ENCODE results near the gene COL23A1.
A peak's percentile ranks its signal among the peaks of the same experiment; 100 is the strongest.
"Not testable (repeated sequence)": the region's sequence is repeated elsewhere in the genome, so short reads cannot be mapped to it uniquely, and the experiment has no call there.

COL23A1 gene

DNA sequence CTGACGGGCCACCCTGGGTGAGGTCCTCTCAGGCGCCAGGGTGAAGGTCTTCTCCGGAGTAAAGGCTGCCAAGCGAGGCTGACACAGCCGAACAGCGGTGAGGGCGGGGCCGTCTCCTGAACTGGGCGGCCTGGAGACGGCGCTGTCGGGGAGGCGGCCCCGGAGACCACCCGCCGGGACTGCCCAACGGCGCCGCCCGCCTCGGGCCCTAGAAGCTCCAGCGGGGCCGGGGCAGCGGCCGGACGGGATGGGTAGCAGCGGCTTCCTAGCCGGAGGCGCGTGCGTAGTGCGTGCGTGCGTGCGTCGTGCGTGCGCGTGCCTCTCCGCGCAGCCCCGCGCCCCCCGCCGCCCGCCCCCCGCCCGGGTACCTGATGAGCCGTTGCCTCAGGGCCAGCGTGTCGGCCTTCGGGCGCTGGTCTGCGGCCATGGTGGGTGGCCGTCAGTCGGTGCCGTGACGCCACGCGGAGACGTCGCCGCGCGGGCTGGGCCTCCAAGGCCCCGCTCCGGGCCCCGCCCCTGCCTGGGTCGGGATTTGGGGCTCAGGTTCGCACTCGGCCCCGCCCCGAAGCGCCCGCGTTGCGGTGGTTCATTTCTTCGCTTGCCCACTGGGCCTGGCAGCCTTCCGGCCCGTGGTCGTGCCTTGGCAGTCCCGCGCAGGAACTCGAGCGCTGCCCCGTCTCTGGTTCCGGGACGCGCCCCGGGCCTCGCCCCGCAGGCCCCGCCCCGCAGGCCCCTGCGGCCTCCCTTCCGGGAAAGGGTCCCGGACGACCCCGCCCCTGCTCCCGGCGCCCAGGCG lies 357.9 kb downstream of the COL23A1 start, which contains the start of gene PHYKPL:
Gene PHYKPL, minus strand, starts transcription at position 679 of the 796 bp plus-strand sequence. Its CDS starts 252 bp downstream, at position 427.
- peak; percentile 76 for DNase-seq

DNA sequence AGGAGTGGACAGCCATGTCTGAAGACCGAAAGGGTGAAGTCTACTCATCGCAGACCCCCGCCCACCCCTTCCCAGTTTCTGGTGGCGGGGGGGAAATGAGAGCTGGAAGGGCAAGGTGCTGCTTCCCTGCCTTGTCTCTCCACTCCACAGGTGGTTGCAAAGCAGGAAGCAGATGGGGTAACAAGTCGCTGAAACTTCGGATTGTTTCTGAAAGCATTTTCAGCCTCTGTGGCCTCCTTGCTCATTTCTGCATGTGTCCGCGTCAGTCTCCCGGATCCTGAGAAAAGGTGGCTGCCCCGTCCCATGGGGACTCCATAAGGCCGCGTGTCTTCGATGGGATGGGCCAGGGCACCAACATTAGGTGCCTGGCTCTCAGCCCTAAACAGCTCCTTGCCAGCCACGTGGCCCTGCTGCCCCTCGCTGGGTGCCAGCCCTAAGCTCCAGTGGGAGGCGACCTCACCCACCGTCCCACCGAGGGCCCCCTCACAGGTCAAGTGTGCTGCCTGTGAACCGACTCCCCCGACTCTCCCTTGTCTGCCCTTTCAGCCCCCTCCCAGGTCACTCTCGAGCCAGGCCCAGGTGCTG lies 358.6 kb downstream of the COL23A1 start:
- no peak for DNase-seq

DNA sequence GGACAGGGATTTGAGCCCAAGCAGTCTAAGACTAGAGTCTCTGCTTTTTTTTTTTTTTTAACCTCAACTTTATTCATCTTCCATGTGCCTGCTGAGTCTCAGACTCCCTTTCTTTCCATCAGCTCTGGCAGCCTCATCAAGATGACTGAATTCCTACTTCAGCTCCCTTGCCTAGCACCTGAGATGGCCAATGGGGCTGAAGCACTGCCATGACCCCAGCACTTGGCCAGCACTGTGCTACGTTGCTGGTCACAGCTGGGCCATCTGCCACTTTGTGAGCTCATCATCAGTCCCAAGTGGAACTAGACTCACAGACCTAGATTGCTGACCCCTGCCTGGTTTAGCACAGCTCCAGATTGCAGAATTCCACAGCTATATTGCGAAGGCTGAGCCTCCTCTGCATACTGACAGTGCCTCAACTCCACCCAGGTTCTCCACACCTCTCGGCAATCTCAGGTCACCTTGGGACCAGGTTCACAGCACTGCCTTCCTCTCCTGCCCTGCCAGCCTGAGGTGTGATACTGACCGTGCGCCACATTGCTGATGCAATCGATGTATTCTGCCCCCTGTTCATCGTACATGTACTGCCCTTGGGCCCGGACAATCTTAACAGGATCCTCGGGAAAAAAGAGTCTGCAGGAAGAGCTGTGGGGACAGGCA lies 359.2 kb downstream of the COL23A1 start:
- no peak for DNase-seq

DNA sequence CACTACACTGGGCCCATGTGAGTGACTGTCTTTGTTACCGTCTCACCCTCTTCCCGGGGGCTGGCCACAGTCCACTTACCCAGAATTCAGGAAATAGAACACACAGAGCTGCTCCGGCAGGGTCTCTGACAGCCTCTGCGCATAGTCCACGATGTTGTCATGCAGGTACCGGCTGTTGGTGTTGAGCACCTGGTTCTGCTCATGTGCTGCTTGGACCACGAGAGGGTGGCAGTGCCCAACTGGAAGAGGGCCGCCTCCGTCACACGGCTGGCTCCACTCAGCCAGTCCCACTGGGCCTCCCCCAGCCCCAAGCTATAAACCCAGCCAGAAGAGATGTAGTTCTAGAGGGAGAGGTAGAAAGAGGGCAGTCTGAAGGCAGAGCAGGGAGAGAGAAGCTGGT lies 360.3 kb downstream of the COL23A1 start:
- DNase-seq: no peak

DNA sequence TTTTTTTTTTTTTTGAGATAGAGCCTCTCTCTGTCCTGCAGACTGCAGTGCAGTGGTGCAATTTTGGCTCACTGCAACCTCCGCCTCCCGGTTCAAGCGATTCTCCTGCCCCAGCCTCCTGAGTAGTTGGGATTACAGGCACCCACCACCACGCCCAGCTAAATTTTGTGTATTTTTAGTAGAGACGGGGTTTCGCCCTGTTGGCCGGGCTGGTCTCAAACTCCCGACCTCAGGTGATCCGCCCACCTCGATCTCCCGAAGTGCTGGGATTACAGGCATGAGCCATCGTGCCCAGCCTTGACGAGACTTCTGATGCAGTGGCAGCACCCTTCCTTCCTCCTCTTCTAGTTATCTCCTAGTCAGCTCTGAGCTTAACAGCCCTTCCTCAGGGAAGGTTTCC lies 361.1 kb downstream of the COL23A1 start:
- not testable (repeated sequence) for DNase-seq

DNA sequence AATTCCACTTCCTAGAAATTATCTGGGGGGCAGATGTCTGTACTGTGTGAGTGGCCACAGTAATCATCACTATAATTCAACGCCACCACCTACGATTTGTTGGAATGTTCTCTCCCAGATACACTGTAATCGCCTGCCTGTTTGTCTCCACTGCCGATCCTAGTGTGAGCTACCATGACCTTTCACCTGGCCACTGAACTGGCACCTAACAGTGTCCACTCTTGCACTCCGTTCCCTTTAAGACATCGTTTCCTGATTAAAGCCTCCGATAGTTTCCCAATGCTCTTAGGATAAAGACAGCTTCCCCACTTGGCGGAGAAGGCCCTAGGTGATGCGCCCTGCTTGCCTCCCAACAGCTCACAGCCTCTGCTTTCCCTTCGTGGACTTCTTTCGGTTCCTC lies 361.6 kb downstream of the COL23A1 start:
- DNase-seq: no peak

DNA sequence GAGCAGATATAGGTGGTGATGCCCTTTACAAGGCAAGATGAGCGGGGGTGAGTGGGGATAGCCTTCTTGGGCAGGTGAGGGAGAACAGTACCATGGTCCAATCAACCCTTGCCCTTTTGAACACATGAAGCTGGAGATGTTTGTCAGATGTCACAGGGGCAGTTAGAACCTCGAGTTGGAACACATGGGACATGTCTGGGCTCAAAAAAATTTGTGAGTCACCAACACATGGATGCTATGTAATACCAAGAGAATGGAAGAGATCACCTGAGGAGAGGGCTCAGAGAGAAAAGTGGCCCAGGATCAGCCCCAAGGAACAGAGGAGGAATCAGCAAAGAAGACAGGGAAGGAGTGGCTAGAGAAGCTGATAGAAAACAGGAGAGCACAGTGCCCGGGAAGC lies 362.3 kb downstream of the COL23A1 start:
- DNase-seq: no peak

DNA sequence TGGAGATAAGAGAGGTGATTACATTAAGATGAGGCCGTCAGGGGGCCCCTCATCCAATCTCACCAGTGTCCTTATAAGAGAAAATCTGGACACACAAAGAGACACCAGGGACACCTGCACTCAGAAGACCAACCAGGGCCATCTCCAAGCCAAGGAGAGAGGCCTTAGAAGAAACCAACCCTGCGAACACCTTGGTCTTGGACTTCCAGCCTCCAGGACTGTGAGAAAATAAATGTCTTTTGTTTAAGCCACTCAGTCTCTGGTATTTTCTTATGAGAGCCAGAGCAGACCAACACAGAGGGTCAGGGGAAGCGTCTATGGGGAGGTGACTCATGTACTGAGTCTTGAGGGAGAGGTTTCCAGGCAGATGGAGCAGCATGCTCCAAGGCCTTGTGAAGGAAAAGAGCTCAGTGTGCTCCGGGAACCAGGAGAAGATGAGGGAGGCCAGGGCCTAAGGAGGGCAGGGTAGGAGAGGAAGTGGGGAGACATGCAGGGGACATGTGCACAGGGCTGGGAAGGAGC lies 363.0 kb downstream of the COL23A1 start:
- DNase-seq: no peak

DNA sequence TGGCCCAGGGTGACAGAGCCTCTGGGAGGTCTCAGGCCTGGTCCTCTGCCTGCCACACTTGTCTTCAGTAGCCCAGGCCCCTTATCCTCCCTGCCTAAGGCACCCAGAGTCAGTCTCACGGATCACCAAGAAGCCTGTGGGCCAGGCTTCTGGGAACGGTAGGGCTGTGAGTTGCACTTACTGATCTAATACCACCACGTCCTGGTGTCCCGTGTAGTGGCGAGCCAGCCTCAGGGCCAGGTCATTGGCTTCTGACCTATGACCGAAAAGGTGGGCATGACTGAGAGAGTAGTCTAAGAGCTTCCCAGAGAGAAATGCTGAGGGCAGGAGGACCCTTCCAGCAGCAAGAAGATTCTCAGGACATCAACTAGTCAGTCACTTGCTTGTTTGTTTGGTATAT lies 365.0 kb downstream of the COL23A1 start:
- no peak for DNase-seq

DNA sequence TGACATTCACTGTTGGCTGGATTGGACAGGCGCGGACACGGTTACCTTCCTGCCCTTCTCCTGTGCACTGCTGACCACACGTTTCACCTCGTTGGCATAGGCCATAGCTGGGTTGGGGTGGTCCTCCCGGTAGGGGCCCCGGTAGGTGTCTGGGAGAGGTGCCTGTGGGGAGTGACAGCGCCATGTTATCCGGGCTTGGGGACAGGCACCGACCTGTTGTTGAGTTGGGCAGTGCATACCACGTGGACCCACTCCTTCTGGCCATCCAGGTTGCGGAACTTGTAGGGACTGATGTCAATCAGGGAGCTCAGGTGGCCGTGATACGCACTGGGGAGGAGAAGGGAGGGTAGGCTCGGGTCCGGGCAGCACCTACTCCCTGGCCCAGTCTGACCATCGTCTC lies 365.8 kb downstream of the COL23A1 start:
- DNase-seq: no peak

DNA sequence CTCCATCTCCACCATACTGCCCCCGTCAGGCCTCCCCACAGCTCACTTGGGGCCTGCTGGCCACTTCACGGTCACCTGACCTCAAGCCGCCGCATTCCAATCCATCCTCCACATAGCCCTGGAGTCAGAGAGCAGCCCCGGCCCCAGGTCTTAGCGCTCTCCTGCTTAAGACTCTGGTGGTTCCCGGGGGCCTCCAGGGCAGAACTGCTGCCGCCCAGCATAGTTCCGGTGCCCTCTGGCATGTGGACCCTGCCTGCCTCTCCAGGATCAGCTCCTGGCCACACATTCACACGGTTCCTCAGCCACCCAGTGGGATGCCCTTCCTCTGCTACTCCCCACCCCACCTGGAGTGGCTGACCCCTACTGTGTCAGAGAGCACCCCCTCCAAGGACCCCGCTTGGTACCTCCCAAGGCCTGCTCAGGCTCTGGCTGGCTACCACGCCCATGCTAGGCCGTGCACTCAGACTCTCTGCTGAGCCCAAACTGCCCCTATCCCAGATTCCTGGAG lies 366.3 kb downstream of the COL23A1 start:
- no peak for DNase-seq

DNA sequence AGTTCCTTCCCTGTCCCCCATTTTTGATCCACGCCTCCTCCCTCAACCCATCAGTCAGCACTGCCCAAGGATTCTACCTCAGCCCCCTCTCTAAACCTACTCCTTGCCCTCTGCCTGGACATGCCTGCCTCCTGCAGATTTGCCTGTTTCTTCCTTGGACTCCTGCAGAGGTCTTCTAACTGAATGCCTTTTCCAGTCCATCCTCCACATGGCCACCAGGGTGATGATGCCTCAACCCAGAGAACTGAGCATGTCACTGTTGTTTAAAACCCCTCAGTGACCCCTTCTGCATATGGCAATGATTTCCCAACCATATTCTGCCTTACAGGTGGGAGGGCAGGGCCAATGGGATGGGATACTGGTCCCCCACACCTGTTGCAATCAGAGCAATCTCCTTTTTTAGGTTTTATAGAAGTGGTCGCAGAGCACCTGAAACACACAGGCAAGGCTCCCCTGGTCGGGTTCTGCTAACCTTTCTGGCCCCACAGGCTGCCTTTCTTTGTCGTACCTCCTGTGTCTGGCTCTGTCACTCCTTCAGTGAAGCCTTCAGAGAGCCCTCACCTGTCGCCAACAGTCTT lies 366.9 kb downstream of the COL23A1 start:
- no peak for DNase-seq

DNA sequence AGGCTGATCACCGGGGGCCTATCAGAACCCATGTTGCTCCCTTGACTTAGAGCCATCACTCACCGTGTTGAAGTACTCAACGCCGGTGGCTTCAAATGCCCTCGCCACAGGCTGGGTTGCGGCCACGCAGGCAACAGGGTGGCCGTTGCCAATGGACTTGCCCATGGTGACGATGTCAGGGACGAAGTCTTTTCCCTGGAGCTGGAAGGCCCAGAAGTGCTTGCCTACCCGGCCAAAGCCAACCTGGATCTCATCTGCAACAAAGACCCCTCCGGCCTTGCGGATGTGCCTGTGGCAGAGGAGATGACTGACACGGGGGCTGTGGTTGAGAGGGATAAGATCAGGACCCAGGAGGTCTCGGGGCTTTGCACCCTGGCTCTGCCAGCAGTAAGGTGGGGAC lies 367.9 kb downstream of the COL23A1 start:
- no peak for DNase-seq

DNA sequence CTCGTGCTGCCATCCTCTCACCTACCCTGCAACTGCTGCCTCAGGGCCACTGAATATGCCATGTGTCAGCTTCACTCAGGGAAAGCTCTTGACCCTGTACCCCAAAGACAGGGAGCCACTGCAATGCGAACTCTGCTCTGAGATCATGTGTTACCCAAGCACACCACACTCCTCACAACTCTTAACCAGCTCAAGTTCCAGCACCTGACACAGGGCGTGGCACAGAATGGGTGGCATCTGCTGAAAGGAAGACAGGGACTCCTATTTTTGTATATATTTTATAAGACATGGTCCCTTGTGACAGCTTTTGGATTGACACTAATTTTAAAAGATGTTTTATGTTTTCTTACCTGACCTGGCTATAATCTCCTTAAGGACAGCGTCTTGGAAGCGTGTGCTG lies 368.3 kb downstream of the COL23A1 start:
- DNase-seq: peak; percentile 54

DNA sequence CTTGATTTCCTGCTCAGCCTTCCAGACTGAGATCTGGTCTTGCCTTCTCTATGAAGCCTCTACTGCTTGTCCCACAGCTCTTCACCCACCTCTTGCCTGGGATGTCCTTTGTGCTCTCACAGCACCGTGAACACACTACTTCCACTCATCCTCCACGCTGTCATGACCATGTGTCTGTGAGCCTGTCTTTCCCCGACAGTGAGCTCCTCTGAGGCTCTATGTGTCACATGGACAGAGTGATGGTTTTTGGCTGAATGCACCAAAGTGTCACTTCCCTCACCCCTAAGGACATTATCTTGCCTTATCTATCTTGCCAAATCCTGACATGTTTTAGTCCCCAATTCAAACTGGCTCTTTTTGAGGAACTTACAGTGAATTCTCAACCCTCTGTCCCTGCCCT lies 368.9 kb downstream of the COL23A1 start:
- DNase-seq: peak; percentile 36

DNA sequence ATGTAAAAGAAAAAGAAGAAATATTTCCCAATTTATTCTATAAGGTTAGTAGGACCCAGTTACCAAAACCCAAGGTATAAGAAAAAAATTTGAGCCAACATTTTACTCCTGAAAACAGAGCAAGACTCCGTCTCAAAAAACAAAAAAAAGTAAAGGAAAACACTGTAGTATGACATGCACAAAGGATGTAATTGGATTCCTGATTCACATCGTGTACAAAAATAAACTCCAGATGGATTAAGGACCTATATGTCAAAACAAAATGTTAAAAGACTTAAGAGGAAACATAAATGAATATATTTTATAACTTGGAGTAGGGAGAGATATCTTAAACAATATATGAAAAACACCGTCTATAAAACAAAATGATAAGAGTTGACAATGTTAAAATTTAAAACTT lies 371.4 kb downstream of the COL23A1 start:
- no peak for DNase-seq

DNA sequence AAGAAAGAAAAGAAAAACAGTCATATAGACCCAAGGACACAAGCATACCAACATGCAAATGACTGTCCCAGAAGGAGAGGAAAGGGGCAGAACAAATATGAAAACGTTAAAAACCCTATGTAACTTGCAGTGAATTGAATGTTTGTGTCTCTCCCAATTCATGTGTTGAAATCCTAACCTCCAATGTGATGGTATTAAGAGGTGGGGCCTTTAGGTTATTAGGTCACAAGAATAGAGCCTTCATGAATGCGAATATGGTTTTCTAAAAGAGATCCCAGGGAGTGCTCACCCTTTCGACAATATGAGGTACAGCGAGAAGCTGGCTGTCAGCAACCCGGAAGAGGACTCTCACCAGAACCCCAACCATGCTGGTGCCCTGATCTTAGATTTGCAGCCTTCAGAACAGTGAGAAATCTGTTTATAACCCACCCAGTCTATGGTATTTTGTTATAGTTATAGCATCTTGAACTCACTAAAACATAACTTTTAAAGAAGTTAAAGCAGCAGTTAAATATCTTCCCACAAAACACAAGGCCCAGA lies 371.9 kb downstream of the COL23A1 start:
- DNase-seq: no peak

DNA sequence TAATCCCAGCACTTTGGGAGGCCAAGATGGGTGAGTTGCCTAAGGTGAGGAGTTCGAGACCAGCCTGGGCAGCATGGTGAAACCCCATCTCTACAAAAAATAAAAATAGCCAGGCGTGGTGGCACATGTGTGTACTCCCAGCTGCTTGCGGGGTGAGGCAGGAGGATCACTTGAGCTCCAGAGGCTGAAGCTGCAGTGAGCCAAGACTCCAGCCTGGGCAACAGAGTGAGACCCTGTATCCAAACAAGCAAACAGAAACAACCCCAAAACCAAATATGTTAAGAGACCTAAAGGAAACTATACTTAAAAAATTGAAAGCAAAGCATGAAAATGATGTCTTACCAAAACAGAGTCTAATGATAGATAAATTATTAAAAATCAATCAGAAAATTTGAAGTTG lies 373.4 kb downstream of the COL23A1 start:
- DNase-seq: no peak

DNA sequence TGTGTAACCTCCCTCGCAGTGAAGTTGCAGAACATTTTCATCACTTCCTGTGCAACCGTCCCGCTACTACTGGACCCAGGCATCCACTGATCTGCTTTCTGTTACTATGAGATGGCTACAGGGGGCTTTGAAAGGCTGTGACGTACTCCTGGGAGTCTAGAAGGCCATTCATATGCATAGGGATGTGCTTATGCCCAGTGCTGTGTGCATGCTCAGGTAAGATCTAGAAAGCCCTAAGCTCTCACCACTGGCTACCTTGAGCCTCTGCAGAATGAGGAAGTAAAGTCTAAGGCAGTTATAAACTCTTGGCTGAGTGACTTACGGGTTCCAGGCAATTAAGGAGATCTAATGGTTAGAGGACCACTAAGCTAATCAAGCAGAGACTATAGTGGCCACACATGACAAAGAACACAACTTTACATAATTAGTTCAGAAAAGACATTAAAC lies 374.1 kb downstream of the COL23A1 start:
- DNase-seq: no peak

DNA sequence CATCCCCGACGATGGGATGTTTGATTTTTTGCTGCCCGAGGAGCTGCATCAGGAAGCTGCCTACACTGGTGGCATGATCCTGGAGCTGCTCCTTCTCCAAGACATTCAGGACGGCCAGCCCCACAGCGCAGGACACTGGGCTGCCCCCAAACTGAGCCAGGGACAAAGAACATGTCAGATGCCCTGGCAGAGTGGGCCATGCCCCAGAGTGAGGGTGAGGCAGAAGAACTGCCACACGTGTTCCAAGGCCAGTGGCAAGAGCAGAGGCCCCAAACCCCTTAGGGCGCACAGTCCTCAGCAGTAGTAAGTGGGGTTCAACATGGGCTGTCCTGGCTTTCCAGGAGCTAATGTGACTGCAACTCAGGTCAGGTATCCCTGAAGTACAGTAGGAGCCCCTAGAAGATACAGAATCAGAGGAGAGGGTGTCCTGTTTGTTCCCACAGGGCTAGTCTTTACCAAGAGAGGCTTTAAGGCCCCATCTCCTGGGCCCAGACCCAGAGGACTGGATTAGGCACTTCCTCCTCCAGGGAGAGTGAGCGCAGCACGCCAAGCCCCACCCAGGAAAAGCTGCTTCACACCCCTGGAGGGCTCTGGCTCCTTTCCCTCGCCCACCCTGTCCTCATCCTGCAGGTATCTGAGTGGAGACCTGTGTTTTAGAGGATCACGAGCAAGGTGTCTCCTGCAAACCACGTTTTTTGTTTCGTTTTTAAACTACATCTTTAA lies 374.8 kb downstream of the COL23A1 start:
- DNase-seq: no peak

DNA sequence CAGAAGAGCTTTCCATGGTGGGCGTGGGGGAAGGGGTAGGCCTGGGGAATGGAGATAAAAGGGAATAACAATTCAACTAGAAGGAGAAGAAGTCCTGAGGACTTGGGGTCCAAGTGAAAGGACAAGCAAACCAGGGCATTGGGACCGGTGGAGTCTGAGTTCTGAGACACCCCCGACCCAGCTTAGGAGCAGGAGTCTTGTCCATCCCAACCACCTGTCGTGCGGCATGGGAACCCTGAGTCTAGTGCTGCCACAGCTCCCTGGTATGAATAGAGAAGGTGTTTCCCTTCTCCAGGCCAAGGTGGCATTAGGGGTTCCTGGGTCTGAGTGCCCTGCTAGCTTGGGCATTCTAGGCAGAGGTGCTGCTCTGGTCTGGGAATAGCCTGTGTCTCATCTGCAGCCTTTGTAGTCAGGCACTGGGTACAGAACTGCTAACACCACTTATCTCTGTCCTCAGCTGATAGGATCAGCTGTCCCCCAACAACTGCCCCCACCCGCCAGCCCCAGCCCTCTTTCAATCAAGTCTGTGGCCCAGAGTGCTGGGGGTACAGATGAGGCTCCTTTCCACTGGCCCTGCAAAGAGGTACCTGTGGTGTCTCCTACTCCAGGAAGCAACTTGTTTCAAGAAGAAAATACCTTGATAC lies 375.9 kb downstream of the COL23A1 start:
- no peak for DNase-seq

DNA sequence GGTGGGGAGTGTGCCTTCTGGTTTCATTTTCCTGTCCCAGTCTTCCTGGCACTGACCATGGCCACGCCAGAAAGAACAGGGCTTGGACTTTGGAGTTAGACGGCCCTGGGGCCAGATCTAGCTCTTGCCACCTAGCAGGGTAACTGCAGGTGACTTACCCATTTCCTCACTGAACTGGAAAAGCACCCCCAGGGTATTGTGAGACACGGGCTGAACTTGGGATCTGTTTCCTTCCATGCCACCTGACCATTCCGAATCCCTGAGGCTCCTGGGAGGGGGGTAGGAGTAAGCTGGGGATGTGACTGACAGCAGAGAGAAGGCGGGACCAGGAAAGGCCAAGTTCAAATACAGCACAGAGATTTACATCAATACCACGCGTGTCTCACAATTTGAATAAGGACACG lies 376.4 kb downstream of the COL23A1 start:
- peak; percentile 43 for DNase-seq

All from hematopoietic multipotent progenitor cell treated with erythropoietin and hydrocortisone succinate and interleukin-3 and kit ligand, for 8 days (in vitro differentiated cells).